Transverse colon (tissue), 4 donors: ENCODE results near the gene ARL6IP4. TPM values are rescaled to one million over a fixed set of nuclear protein-coding genes. Genes with fewer than 3 reads are reported as not detected.

ENCODE experiments used
- DNase-seq: peaks from one replicate; pipeline ENCODE4 v3.0.0-alpha.2; 2019
- H3K27ac ChIP-seq, 4 donors: fragments of 200-600 bp; sonication (generic); 2 replicates each; pipeline ENCODE4 v1.5.1; 2016 to 2018; ENCODE audit warnings: inconsistent platforms in 4 of 4
- H3K27me3 ChIP-seq: fragments of 200-600 bp; sonication (generic); 2 replicates; pipeline ENCODE4 v1.5.1; 2017; ENCODE audit warnings: inconsistent platforms
- H3K36me3 ChIP-seq, 4 donors: fragments of 200-600 bp; sonication (generic); 2 replicates each; pipeline ENCODE4 v1.5.1; 2017 to 2019; ENCODE audit warnings: inconsistent platforms in 4 of 4
- H3K4me1 ChIP-seq, 4 donors: fragments of 200-600 bp; sonication (generic); 2 replicates each; pipeline ENCODE4 v1.5.1; 2017 to 2020; ENCODE audit warnings: inconsistent platforms in 4 of 4
- H3K4me3 ChIP-seq, 4 donors: fragments of 200-600 bp; sonication (generic); 1 replicate in 1 of 4; 2 replicates in 3 of 4; pipeline versions ENCODE4 v1.5.1 to v1.6.1; 2017 to 2019; ENCODE audit warnings: inconsistent platforms in 4 of 4
- H3K9me3 ChIP-seq, 2 donors: fragments of 200-600 bp; sonication (generic); 2 replicates each; pipeline ENCODE4 v1.5.1; 2017 to 2019; ENCODE audit warnings: inconsistent platforms in 2 of 2
- CTCF ChIP-seq, 5 experiments: fragments of 200-600 bp in 3 of 5; fragments of 450-650 bp in 2 of 5; sonication (generic) in 3 of 5; IDR thresholded peaks; 1 replicate in 2 of 5; 2 replicates in 3 of 5; pipeline ENCODE4 v1.5.1; 2016 to 2017; ENCODE audit warnings: antibody characterized with exemption in 5 of 5, inconsistent platforms in 3 of 5, mild to moderate bottlenecking in 2 of 5, moderate library complexity in 1 of 5
- EP300 ChIP-seq: sonication (generic); formaldehyde crosslinking; IDR thresholded peaks from one replicate; pipeline ENCODE4 v1.6.1; 2017; ENCODE audit warnings: antibody characterized with exemption, low read depth
- POLR2A ChIP-seq: fragments of 450-650 bp; IDR thresholded peaks from one replicate; pipeline ENCODE4 v1.6.1; 2016; ENCODE audit warnings: antibody characterized with exemption, mild to moderate bottlenecking, moderate library complexity
- POLR2AphosphoS5 ChIP-seq, 3 donors: sonication (generic); formaldehyde crosslinking; IDR thresholded peaks; one replicate each; pipeline ENCODE4 v1.6.1; 2016; ENCODE audit warnings: antibody characterized with exemption in 3 of 3
- WGBS, 2 donors: methylation state at CpG; one replicate each; pipeline ENCODE4 v1.1.5; 2018; ENCODE audit warnings: low coverage in 1 of 2; 5-methylcytosine and 5-hydroxymethylcytosine counted together
- in situ Hi-C, 4 donors: fragments of 200-750 bp; cut with MboI; loops; one replicate each; pipeline versions ENCODE4 v1.15.0 to v1.15.1; 2017; ENCODE audit warnings: low sequenced_read_pairs in 3 of 4, low pct_ligation_motif_present in 1 of 4, low pct_unique_long_range_greater_than_20kb in 1 of 4
- intact Hi-C: fragments of 100-400 bp; cut with DNase I; formaldehyde crosslinking; loops from one replicate; pipeline ENCODE4 v1.15.1; 2023; ENCODE audit warnings: low total_unique reads
- total RNA-seq, 4 donors: library from RNA; depleted of rRNA; stranded (reverse); fragments of >200 nt; gene quantifications; one replicate each; pipeline ENCODE4 v1.1.0, GENCODE V29; 2016

ARL6IP4 gene
- total RNA-seq, 4 donors from 2014 or later = 77.4 to 225 (median 184) TPM

- DNase-seq = no peak
- Histone ChIP-seq H3K36me3 (peaks cover 0 to 7% (median 0%) of the 10 kb centered on the region in 4 donors), H3K9me3 (no peaks in the 10 kb centered on the region), H3K27me3 (no peaks in the 10 kb centered on the region), H3K27ac (no peak overlapping the region), H3K4me1 (no peaks in the 10 kb centered on the region), H3K4me3 (no peak overlapping the region)
- 87% methylated on average over 27 of the region's 27 CpGs; no CpG with 5 or more reads in 1 of the 2 donors for WGBS, 2 donors
- TF ChIP-seq POLR2AphosphoS5 (IDR thresholded peaks at IDR 0.05) (no peak), EP300 (no peak), CTCF (IDR thresholded peaks at IDR 0.05) (no peak)
- intact Hi-C loops (no loop called here), in situ Hi-C loops (no loop called here)
Observed at GRCh38 chr12:122991623-122992275, 11.3 kb downstream of the ARL6IP4 start.

GRCh38 chr12:122992386-122992785, 11.9 kb downstream of the ARL6IP4 start:
- Histone ChIP-seq H3K9me3 (no peaks in the 10 kb centered on the region), H3K4me1 (no peaks in the 10 kb centered on the region), H3K27ac (no peak overlapping the region), H3K36me3 (peaks cover 0 to 2% (median 0%) of the 10 kb centered on the region in 4 donors), H3K27me3 (no peaks in the 10 kb centered on the region), H3K4me3 (no peak overlapping the region)
- intact Hi-C loops = no loop called here
- in situ Hi-C loops = no loop called here
- DNase-seq = no peak
- TF ChIP-seq POLR2A (no peak), POLR2AphosphoS5 (IDR thresholded peaks at IDR 0.05) (no peak), EP300 (no peak), CTCF (IDR thresholded peaks at IDR 0.05) (no peak)
- WGBS, 2 donors = 84 to 86% methylated on average over 14 to 19 of the region's 19 CpGs

GRCh38 chr12:122994140-122994675, 13.7 kb downstream of the ARL6IP4 start:
- TF ChIP-seq CTCF (IDR thresholded peaks at IDR 0.05) = no peak
- TF ChIP-seq EP300 = no peak
- TF ChIP-seq POLR2AphosphoS5 (IDR thresholded peaks at IDR 0.05) = no peak
- TF ChIP-seq POLR2A = no peak
- Histone ChIP-seq H3K9me3 (no peaks in the 10 kb centered on the region), H3K4me3 (no peak overlapping the region), H3K4me1 (no peaks in the 10 kb centered on the region), H3K27me3 (no peaks in the 10 kb centered on the region), H3K27ac (no peak overlapping the region), H3K36me3 (no peaks in the 10 kb centered on the region)
- intact Hi-C loops (no loop called here), in situ Hi-C loops (no loop called here)
- no peak for DNase-seq
- WGBS, 2 donors = 88% methylated on average over 10 of the region's 10 CpGs; no CpG with 5 or more reads in 1 of the 2 donors

GRCh38 chr12:122994781-122995502, 14.5 kb downstream of the ARL6IP4 start:
- Histone ChIP-seq H3K27me3 (no peaks in the 10 kb centered on the region), H3K4me1 (no peaks in the 10 kb centered on the region), H3K27ac (no peak overlapping the region), H3K36me3 (peaks cover 0 to 3% (median 0%) of the 10 kb centered on the region in 4 donors), H3K9me3 (no peaks in the 10 kb centered on the region), H3K4me3 (no peak overlapping the region)
- no peak for DNase-seq
- intact Hi-C loops = no loop called here
- 91% methylated on average over 13 of the region's 13 CpGs; no CpG with 5 or more reads in 1 of the 2 donors for WGBS, 2 donors
- in situ Hi-C loops = no loop called here
- TF ChIP-seq EP300 (no peak), POLR2AphosphoS5 (IDR thresholded peaks at IDR 0.05) (no peak), CTCF (IDR thresholded peaks at IDR 0.05) (no peak), POLR2A (no peak)
